GM21390 (cell line): ENCODE data around the gene UBA3.

ENCODE experiments used
- ATAC-seq: cut with Tn5 transposase; IDR thresholded peaks from one replicate; pipeline ENCODE4 v1.9.1; 2021; ENCODE audit not compliant: unreplicated experiment

Gene UBA3

GRCh38 chr3:69013253-69014021 is 66.7 kb downstream of the UBA3 start, which contains the start of gene EOGT:
Gene EOGT (minus strand): TSS chr3:69013684. CDS start chr3:69009846, 3,838 bp downstream.
- ATAC-seq, result peak; percentile 82

DNA sequence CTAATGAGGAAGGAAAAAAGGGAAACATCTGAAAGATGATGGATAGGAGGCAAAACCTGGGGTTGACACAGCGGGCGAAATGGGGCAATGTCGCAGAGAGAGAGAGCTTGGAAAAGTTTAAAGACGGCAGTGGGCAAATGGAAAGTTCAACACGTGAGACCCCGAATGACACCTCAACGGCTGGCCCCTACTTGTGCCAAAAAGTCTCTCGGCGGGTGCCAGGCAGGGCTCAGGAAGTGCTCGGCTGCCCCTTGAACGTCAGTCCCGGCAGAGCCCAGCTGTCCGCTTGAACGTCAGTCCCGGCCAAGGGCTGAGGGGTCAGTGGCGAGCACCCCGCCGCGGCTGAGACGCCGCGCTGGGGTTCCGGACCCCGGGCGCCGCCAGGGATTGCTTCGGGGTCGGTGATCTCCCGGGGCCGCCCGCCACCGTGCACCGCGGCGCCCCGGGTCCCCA is 67.3 kb downstream of the UBA3 start:
- ATAC-seq, result peak; percentile 38

GRCh38 chr3:69012100-69012799 is 67.9 kb downstream of the UBA3 start:
- ATAC-seq, result no peak

- no peak for ATAC-seq
Observed at GRCh38 chr3:69011096-69011730, 69.0 kb downstream of the UBA3 start.

DNA sequence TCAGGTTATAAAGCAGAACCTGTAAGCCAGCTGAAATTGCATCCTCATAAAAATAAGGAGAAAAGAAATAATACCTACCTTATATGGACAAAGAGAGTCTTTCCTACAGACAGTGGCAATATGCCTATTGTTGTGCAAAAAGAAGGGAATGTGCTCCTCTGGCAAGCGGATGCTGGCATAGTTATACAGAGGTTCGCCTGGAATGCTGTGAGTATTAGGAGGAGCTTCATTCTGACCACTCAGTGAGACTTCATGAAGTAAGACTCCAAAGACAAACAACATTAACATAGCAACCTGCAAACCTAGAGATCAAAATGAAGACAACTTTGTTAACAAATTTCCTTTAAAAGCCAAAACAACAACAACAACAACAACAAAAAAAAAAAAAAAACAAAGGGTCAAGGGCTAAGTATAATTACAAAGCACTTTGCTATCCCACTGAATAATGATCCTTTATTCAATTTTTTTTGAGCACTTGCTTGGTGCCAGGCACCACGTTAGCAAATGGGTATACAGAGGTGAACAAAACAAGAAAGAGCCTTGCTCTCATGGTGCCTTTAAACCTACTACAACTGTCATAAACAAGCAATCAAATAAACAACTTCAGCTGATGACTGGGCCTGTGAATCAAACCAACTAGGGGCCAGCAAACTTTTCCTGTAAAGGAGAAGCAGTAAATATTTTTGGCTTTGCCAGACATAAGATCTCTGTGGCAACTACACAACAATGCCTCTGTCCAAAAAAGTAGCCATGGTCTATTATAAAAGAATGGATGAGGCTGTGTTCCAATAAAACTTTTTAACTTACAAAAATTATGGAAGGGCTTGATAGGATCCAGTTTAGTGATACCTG is 70.4 kb downstream of the UBA3 start:
- no peak for ATAC-seq

GRCh38 chr3:69008980-69009379 is 71.2 kb downstream of the UBA3 start:
- ATAC-seq, result no peak

DNA sequence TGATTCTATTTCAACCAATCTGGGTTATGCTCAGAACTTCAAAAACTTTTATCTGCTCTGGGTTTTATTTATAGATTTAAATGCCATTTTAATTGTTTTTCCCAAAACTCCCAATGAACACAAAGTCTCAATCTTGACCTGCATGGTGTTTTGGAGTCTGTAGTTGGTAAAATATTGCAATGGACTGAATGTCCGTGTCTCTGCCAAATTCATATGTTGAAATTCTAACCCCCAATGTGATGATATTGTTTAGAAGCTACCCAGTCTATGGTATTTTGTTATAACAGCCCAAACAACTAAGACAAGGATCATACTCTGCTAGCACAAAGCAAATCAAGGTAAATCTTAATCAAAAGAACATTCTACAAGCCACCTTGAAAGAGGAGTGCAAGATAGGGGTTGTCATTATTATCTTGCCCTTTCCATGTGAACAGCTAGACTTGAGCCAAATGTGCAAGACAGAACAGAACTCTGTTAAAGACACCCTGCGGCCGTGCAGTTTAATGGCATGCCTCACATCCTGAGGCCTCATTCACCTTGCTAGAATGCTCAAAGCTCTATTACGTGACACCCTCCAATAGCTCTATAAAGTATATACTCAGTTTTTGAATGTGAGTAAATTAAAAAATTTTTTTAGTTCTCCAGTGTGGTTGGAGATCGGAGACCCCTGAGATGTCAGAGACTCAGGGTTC is 74.2 kb downstream of the UBA3 start:
- ATAC-seq, result no peak

DNA sequence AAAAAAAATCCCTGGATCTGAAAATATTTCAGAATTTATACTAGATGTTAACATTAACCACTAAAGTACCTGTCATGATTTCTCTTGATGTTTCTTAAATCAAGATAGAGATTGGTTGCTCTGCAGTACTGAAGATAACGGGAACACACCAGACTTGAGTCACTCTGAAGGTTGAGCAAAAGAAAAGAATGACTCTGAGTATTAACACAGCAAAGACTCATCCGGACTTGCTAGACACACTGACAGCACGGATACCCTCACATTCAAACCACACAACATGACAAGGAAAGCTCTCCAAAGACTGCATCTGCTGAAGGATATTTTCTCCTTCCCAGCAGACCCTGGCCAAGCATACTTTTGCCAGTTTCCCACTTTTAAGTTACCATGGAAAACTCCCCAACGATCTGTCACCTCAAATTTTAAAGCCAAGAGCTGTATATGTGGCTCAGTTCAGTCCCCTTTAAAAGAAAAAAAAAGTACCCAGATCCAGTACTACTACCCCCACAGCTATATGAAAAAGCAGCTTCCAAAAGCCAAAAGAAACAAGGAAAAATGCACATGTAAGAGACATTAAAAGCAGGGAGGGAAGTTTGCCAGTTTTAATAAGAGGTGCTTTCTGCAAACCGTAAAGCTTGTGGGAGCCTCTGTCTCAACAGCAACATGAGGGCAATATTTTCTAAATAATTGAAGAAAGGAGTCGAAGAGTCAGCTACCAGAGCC is 74.9 kb downstream of the UBA3 start:
- ATAC-seq, result no peak
